Ishikawa (cell line): ENCODE measurements around the gene ABCB9.

ENCODE experiments used
- CEBPB ChIP-seq: IDR thresholded peaks from 2 replicates; pipeline ENCODE4 v1.6.1; 2012
- TCF12 ChIP-seq: IDR thresholded peaks from 2 replicates; pipeline ENCODE4 v1.6.1; 2012; ENCODE audit warnings: low read depth
- ZBTB7A ChIP-seq: IDR thresholded peaks from 2 replicates; pipeline ENCODE4 v1.6.1; 2012; ENCODE audit warnings: low read depth

GRCh38 chr12:122903693-122904034, 62.6 kb downstream of the ABCB9 start:
- TF ChIP-seq TCF12 (no peak), ZBTB7A (no peak), CEBPB (no peak)
